IPS-NIHi7 (cell line): ENCODE results near the gene LRRC52.

ENCODE experiments used
- DNase-seq: peaks from one replicate; pipeline ENCODE4 v3.0.0; 2012; ENCODE audit warnings: mixed read lengths; ENCODE audit errors: extremely low spot score

The LRRC52 gene

GRCh38 chr1:165537356-165538109 is 6.3 kb upstream of the LRRC52 start:
- DNase-seq = no peak

DNA sequence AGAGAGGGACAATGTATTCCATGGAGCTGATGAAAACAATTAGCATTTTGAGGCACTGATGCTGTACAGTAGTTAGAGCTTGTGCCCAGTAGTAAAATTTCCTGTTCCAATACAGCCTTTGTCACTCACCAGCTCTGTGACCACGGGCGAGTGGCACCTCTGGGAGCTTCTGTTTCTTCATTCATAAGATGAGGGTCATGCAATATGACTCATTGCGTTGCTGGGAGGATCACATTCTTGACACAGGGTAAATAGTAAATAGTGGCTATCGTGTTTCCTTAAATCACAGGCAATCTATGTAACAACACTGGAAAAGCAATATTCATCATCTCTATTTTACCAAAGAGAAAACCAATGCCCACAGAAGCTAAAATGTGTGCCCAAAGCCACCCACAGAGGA is 4.5 kb upstream of the LRRC52 start:
- DNase-seq = no peak

GRCh38 chr1:165539908-165540307 is 3.9 kb upstream of the LRRC52 start:
- DNase-seq = no peak

DNA sequence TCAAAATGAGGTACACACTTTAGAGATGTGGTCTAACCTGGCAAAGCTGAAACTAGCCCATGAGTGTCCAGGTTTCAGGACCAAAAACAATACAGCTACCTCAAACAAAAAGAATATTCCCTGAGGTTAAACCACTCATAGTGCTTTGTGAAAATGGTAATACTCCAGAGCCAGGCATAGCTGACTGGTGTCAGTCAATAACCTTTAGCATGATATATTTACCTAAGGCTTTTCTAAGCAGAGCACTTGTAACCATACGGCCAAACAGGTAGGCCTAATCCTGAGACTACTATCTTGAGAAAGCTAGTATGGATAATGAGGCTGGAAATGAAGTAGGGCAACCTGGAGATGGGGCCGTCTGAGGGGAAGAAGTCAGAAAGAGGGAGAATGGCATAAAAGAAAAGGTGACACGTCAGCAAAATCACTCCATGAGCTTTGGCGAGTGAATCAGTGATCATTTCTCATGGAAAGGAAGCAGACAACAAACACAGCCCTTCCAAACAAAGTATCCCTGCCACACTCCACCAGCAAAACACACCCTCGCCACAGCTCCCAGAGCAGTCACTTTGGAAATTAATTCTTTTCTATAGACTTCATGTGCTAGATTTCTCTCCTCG is 1.7 kb upstream of the LRRC52 start:
- no peak for DNase-seq

GRCh38 chr1:165542647-165543046 is 1.2 kb upstream of the LRRC52 start:
- no peak for DNase-seq

GRCh38 chr1:165544996-165545395 is 1.2 kb downstream of the LRRC52 start:
- DNase-seq = no peak

- DNase-seq = no peak
Measured at GRCh38 chr1:165545974-165546373, 2.2 kb downstream of the LRRC52 start.

DNA sequence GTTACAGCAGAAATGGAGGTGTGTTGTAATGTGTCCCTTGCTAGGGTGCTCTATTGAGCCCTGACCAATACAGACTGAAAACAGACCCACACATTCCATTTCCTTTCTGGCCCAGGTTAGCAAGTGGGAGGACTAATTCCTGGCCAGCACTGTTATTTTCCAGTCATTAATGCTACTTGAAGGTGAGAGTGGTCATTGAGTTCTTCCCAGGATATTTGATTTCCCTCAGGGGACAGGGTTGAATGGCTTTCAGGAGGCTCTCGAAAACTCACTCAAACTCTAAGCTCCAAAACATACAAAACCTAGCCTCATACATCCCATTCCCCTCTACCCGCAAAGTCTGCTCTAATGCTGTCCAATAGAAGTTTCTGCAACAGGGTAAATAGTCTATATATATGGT is 6.2 kb downstream of the LRRC52 start:
- no peak for DNase-seq

- DNase-seq = no peak
Measured at GRCh38 chr1:165551469-165551868, 7.7 kb downstream of the LRRC52 start.

DNA sequence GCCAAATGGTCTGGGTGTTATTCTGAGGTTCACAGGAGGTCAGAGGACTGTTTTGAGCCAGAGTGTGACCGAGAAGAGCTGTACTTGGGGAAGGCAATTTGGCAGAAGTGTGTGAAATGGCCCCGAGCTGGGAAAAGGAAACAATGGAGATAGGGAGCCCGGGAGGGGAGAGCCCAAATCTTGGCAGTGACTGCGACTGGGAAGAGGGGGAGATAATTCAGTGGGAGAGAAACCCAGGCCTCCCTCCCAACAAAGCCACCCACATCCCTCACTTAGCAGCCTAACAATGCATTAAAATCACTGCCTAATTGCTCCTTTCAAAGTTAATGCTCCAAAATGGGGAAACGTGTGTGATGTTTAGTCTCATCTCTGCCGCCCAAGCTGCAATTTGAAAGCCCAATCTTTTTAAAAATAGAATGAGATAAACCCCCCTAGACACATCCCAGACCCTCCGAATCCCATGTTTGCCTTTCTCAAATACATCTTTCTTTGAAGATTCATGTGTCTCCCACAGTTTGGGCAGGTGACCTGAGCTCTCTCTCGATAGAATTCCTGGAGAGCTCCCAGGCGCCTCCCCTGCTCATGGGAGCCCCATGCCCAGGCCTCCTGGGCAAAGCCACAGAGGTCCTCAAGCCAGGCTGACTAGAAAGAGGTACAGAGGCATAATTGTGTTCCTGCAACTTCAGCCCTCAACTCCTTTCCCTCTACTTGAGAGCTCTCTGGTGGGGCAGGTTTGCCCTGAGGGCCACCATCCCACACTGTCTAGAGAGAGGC is 17.3 kb downstream of the LRRC52 start:
- peak; percentile 41 for DNase-seq

- DNase-seq = no peak
Measured at GRCh38 chr1:165562571-165562970, 18.8 kb downstream of the LRRC52 start.

- no peak for DNase-seq
Measured at GRCh38 chr1:165563551-165563950, 19.8 kb downstream of the LRRC52 start.

GRCh38 chr1:165564561-165564960 is 20.8 kb downstream of the LRRC52 start:
- DNase-seq = no peak

DNA sequence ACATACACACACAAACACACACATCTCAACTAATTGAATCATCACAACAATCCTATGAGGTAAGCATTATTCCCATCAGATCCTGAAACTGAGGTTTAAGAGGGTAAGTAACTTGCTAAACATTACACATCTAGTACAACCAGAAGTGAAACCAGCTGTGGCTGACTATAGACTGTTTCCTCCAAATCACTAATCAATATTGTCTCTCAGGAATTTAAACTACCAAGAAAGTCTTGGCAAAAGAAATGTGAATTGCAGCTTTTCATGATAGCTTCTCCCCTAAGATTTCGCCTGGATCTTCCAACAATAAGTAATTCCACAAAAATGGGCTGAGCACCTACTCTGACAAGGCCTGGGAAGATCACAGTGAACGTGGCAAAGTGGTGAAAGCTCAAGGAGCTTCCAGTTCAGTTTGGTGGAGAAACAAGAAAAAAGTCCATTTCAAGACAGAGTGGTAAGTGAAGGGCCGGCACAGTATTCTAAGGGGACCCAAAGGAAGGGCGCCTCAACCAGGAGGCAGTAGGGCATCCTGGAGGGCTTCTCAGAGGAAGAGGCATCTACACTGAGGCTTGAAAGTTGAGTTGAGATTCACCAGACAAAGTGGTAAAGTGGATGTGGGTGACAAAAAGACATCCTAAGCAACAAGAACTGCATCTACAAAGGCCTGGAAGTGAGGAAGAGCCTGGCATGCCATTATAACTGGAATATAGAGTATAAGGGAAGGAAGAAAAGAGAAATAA is 22.1 kb downstream of the LRRC52 start:
- no peak for DNase-seq

GRCh38 chr1:165570078-165570477 is 26.3 kb downstream of the LRRC52 start:
- DNase-seq = no peak

DNA sequence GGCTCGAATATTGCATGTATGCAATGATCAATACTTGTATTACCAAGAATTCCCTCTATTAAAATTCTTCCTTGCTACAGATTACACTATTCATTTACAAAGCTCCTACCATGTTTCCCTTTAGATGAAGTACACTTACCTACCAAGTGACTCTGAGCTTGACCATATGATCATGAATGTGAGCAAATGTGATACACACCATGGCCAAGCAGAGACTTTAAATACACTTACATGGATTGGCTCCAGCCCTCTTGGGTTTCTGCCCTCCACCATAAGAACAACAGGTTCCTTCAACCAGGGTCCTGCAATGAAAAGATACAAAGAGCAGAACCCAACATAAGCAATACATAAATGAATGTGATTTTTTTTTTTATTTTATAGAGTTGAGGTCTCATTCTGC is 30.0 kb downstream of the LRRC52 start:
- no peak for DNase-seq

GRCh38 chr1:165574295-165574694 is 30.5 kb downstream of the LRRC52 start:
- no peak for DNase-seq

DNA sequence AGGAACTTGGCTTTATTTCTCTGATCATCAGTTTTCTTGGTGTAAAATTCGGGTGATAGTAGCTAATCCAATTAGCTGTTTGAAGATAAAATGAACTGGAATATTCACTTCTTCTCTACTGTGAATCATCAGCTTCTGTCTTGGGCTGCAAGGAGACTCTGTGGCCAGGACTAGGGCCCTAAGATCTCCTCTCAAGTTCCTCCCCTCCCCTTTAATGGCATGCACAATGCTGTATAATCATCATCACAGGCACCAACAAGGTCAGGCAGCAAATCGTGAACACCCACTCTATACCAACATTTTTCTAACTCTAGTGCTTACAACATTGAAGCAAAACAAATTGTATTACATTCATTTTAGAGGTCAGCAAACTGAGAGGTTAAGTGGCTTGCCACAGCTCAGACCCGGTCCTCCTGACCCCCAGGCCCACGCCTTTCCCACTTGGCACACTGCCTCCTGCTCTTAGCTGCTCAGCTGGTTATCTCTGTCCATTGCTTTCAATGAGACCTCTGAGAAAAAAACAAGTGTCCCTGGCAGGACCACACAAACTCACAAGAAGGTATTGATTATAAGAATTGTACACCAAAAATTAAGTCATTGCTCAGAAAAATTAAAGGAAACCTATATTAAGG is 31.8 kb downstream of the LRRC52 start:
- DNase-seq = no peak

GRCh38 chr1:165576536-165576935 is 32.7 kb downstream of the LRRC52 start:
- DNase-seq = no peak

DNA sequence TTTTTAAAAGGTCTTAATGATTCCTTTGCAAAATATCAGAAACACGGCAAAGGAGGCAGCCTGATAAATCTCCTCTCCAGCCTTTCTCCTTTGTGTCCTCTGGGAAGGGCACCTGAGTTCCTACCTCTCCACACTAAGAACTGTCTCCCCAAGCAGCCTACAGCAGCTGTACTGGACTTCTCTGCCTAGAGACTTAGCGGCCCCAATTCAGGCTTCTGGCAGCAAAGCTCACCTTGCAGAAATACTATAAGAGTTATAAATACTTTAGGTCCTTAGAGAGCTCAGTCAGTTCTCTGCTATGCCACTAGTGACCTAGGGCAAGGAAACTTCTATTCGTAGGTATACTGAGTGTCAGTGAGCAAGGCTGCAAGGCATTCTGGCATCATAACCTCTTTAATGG is 33.9 kb downstream of the LRRC52 start:
- DNase-seq = no peak
